ENCODE measurements around the gene HMCN1.
A peak's percentile ranks its signal among the peaks of the same experiment; 100 is the strongest.
"Not testable (repeated sequence)": the region's sequence is repeated elsewhere in the genome, so short reads cannot be mapped to it uniquely, and the experiment has no call there.

The HMCN1 gene

GRCh38 chr1:186164773-186165172 is 430.6 kb downstream of the HMCN1 start:
- DNase-seq = no peak

GRCh38 chr1:186165303-186165702 is 431.1 kb downstream of the HMCN1 start:
- DNase-seq = no peak

- no peak for DNase-seq
Observed at GRCh38 chr1:186167096-186167668, 433.0 kb downstream of the HMCN1 start.

- no peak for DNase-seq
Observed at GRCh38 chr1:186175588-186175987, 441.4 kb downstream of the HMCN1 start.

- no peak for DNase-seq
Observed at GRCh38 chr1:186178426-186179043, 444.3 kb downstream of the HMCN1 start.

- peak; percentile 3 for DNase-seq
Observed at GRCh38 chr1:186179231-186179630, 445.0 kb downstream of the HMCN1 start.

GRCh38 chr1:186183219-186183618 is 449.0 kb downstream of the HMCN1 start:
- no peak for DNase-seq

GRCh38 chr1:186183970-186184628 is 449.9 kb downstream of the HMCN1 start:
- DNase-seq = no peak

GRCh38 chr1:186186251-186186650 is 452.1 kb downstream of the HMCN1 start:
- DNase-seq = not testable (repeated sequence)

- DNase-seq = no peak
Observed at GRCh38 chr1:186187601-186188000, 453.4 kb downstream of the HMCN1 start.

GRCh38 chr1:186188004-186188539 is 453.9 kb downstream of the HMCN1 start:
- no peak for DNase-seq

GRCh38 chr1:186188736-186189135 is 454.5 kb downstream of the HMCN1 start:
- no peak for DNase-seq

- DNase-seq = no peak
Observed at GRCh38 chr1:186189156-186189555, 455.0 kb downstream of the HMCN1 start.

GRCh38 chr1:186191511-186191910 is 457.3 kb downstream of the HMCN1 start:
- no peak for DNase-seq

GRCh38 chr1:186193224-186193623 is 459.0 kb downstream of the HMCN1 start:
- no peak for DNase-seq

GRCh38 chr1:186194107-186194756 is 460.0 kb downstream of the HMCN1 start:
- no peak for DNase-seq

- DNase-seq = no peak
Observed at GRCh38 chr1:186195377-186195931, 461.3 kb downstream of the HMCN1 start.

GRCh38 chr1:186202271-186202764 is 468.1 kb downstream of the HMCN1 start:
- no peak for DNase-seq

- DNase-seq = no peak
Observed at GRCh38 chr1:186202776-186203175, 468.6 kb downstream of the HMCN1 start.

- no peak for DNase-seq
Observed at GRCh38 chr1:186206048-186206570, 471.9 kb downstream of the HMCN1 start.

GRCh38 chr1:186207391-186208085 is 473.3 kb downstream of the HMCN1 start:
- no peak for DNase-seq
